Stimulated activated CD4-positive, alpha-beta T cell treated with anti-CD3 and anti-CD28 coated beads, TNF-alpha, amount 100 ng/mL, for 48 hours (primary cell): ENCODE measurements around the gene DAPK1.
"Not testable (repeated sequence)": the region's sequence is repeated elsewhere in the genome, so short reads cannot be mapped to it uniquely, and the experiment has no call there.

Experiments used
- DNase-seq, 3 donors: peaks; one replicate each; pipeline ENCODE4 v3.0.0-alpha.2; 2020; ENCODE audit warnings: low read depth in 3 of 3

Gene DAPK1

DNA sequence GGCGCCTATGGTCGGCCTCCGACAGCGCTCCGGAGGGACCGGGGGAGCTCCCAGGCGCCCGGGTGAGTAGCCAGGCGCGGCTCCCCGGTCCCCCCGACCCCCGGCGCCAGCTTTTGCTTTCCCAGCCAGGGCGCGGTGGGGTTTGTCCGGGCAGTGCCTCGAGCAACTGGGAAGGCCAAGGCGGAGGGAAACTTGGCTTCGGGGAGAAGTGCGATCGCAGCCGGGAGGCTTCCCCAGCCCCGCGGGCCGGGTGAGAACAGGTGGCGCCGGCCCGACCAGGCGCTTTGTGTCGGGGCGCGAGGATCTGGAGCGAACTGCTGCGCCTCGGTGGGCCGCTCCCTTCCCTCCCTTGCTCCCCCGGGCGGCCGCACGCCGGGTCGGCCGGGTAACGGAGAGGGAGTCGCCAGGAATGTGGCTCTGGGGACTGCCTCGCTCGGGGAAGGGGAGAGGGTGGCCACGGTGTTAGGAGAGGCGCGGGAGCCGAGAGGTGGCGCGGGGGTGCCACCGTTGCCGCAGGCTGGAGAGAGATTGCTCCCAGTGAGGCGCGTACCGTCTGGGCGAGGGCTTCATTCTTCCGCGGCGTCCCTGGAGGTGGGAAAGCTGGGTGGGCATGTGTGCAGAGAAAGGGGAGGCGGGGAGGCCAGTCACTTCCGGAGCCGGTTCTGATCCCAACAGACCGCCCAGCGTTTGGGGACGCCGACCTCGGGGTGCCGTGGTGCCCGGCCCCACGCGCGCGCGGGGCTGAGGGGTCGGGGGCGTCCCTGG lies 561 bp downstream of the DAPK1 start:
- no peak for DNase-seq

DNA sequence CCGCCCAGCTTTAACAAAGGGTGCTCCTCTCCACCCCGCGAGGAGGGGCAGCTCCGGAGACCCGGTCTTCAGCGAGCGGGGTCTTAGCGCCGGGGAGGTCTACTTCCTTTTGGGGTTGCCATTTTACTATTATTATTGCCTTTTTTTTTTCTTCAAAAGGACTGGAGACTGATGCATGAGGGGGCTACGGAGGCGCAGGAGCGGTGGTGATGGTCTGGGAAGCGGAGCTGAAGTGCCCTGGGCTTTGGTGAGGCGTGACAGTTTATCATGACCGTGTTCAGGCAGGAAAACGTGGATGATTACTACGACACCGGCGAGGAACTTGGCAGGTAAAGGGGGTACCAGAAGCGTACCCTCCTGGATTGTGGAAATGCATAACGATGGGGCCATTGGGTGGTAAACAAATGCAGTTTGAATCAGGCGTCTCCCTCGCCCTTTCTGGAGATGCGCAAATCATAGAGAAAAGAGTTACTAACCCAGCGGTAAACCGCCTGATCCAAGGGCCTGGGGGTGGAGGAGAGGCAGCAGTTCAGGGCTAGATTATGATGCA lies 1.2 kb downstream of the DAPK1 start:
- no peak for DNase-seq

DNA sequence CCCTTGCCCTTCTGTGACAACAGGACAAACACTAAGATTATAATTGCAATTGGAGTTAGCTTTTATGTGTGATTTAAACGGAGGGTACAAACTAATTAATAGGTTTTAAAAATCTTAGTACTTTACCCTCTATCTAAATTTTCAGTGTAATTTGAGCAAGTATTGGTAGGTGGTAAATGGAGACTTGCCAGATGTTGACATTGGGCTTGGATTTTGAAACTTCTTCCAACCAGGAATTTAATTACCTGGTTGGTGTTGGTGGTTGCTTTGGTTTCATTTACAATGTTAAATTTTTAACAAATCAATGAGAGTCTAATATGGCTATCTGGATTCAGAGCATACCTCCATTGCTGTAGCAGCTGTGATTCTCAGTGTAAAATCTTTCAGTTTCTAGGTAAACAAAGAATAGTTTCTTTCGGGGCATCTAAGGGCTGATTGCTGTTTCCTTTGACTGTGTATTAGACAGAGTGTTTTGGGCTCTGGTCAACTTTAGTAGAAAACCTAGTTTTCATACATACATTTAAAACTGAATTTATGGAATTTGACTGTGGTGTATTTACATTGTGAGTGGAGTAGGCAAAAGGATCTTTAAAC lies 1.9 kb downstream of the DAPK1 start:
- no peak for DNase-seq

- DNase-seq = no peak
Measured at GRCh38 chr9:87500491-87501270, 3.0 kb downstream of the DAPK1 start.

DNA sequence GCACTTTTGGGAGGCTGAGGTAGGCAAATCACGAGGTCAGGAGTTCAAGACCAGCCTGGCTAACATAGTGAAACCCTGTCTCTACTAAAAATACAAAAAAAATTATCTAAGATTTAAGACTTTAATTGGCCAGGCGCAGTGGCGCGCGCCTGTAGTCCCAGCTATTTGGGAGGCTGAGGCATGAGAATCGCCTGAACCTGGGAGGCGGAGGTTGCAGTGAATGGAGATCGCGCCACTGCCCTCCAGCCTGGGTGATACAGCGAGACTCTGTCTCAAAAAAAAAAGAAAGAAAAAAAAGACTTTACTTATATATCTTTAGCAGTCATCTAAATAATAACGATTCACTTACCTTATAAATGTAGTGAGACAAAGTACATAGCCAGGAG lies 3.6 kb downstream of the DAPK1 start:
- DNase-seq = not testable (repeated sequence)

DNA sequence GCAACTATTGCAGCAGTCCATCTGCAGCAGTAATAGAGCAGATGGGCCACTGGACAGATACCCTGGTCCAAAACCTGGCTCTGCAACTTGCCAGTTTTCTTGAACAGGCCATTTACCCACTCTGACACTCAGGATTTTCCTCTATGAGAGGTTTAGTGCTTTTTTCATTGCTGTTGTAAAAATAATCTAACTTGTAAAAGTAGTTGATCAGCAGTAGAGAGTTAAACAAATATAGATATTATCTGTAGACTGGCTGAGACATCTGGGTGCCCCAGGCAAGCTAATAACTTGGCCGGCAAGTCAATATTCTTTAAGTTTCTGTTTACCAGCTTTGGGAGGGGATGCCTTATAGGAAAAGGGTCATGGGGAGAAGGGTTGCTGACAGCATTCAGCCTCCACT lies 4.1 kb downstream of the DAPK1 start:
- DNase-seq = no peak

- no peak for DNase-seq
Measured at GRCh38 chr9:87502391-87503221, 4.9 kb downstream of the DAPK1 start.

DNA sequence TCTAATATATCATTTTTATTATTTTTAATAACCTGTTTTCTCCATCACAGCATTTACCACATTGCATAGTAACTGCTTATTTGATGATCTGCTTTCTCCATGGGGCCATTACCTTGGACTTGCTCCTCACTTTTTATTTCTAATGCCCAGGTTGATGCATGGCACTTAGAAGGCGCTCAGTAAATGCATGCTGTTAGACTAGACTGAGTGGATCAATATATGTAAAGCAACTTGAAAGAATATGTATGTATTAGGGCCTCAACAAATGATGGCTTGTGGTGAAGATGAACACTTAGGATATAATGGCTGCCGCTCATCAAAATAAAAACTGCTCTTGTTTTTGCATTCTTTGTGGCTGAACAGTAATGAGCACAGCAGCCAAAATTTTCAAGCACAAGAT lies 5.8 kb downstream of the DAPK1 start:
- DNase-seq = no peak

- no peak for DNase-seq
Measured at GRCh38 chr9:87503927-87504326, 6.3 kb downstream of the DAPK1 start.

DNA sequence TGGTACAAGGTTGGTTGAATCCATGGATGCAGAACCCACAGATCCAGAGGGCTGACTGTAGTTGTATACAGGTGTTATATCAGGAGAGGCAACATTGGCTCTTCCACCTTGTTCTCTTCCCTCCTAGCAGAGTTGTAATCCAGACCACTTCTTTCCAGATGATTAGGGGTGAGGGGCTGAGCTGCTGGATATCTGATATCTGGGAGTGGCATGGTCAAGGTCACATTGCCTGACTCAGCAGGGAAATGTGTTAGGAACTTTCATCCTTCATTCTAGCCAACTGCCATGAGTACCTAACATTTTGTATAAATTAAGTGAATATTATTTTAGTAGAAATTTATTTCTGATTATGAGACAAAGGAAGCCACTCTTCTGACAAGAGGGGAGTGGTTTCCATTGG lies 7.3 kb downstream of the DAPK1 start:
- no peak for DNase-seq

DNA sequence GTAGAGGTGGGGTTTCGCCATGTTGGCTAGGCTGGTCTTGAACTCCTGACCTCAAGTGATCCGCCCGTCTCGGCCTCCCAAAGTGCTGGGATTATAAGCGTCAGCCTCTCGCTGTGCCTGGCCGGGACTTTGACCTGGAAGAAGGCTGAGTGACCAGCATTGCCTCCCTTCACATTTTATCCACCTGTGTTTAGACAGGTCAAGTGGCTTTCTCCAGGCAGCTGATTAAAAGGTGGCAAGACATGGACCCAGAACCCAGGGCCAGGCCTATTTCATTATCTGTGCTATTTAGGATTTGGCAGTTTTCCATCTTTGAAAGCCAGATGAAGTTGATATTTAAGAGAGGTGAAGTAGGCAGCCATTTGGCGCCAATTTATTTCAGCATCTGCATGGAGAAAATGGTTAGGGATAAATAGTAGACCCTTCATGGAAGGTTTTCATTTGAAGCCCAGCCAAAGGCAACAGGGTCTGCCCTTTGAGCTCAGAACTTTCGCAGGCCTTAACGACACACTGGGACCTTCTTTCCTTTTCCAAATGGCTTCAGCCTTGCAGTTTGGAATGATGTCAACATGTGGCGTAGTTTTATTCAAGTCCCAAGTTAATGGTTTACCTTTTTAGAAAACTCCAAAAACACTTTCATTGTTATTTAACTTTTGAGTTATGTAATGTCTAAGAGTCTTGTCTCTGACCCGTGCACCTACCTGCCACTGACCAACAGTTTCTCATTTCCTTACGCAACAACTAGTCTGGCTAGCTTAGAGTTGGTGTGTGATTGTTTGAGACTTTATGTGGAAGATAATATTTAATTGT lies 8.4 kb downstream of the DAPK1 start:
- DNase-seq = no peak

- no peak for DNase-seq
Measured at GRCh38 chr9:87507576-87507975, 9.9 kb downstream of the DAPK1 start.

DNA sequence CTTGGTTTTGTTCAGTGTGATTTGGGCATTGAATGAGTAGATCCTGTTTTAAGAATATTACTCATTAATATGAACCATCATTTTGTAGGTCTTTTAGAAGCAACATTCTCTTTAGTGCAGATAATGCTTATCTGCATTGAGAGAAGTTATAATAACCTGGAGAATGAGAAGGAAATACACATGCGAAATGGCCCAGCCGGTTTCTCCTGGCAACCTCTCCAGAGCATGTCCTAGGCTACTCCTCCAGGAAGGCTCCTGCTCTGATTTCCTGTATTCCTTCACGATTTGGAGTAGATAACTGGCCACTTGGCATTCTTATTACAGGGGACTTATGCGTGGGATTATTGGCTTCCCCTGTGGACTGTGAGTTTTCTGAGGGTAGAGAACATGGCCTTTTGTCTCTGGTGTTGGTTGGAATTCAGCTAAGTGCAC lies 12.6 kb downstream of the DAPK1 start:
- no peak for DNase-seq

DNA sequence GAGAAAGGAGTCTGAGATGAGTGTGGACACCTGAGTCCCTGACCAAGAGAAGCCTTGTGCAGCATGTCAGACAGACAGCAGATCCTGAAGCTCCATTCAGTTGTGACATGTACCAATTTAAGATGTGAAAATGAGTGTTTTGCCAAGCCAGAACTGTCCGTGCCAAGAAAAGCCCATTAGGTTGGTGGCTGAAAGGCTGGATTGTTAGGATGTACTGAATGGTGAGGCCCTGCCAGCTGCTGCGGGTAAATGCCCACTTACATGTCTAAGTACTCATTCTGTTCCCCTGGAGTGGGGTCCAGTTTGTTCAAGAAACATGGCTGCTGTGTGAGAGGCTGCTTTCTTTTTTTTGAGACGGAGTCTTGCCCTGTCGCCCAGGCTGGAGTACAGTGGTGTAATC lies 14.6 kb downstream of the DAPK1 start:
- no peak for DNase-seq

DNA sequence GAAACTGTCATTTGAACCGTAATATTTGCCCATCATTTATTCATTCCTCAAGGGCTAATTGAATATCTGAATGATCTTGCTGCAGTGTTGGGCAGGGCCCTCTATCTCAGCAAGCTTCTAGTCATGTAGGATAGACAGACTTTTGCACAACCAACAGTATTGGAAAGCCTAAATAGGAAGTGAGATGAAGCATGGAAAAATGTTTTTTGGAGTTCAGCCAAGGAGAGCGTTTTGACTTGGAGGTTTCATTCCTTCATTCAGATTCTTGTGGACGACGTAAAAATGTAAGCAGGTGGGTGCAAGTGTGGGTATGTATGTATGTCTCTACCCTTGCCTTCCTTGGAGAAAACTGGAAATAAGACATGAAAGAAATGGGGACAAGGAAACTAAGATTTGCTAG lies 15.5 kb downstream of the DAPK1 start:
- DNase-seq = no peak

DNA sequence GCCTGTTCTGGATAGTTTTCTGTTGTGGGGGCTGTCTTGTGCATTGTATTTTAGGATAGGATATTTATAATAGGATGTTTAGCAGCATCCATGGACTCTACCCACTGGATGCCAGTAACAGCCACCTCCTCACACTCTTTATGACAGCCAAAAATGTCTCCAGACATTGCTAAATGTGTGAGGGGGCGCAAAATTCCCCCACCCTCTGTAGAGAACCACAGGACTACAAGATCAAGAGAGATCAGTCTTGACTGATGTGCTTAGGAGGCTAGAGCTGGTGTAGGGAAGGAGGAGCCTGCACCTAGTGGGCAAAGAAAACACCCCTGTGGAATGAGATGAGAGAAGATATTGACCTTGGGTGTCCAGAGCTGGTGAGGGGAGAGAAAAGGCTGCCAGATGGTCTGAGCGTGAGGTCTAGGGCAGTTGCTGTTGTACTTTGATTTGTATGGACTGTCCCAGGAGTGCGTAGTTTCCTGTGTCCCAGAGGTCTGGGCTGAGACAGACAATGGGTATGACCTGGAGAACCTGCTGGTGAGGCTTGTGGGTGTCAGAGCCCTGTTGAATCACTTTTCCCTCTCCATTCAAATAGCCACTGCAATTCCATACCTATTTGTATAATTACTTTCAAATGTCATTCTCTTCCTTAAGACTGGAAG lies 16.3 kb downstream of the DAPK1 start:
- DNase-seq = no peak

- DNase-seq = no peak
Measured at GRCh38 chr9:87515006-87515405, 17.3 kb downstream of the DAPK1 start.

DNA sequence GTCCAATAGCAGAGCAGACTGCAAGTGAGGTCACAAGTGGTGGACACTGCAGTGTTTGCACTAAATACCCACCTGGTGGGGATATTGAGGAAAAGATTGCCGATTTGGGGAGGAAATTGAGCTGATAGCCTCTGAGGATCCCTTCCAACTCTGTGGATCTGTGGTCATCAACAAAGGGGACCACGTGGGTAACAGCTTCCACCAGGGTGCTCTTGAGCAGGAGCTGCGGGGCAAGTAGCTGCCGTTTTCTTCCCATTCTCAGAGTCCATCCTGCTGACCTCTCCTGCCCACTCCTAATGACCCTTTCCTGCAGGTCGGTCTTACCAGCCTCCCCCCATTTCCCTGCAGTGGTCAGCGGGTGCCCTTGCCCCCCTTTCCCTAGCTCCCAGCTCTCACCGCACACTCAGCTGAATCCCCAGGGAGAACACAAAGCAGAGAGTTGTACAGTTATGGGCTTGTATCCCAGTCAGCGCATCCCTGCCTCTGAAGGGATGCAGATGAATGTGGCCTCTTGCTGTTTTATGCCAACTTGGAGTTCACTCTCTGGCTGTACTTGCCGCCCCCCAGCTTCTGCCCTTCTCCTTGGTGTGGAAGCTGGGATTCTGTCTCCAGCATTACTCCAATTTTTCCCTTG lies 18.0 kb downstream of the DAPK1 start:
- no peak for DNase-seq

GRCh38 chr9:87516222-87516925 lies 18.7 kb downstream of the DAPK1 start:
- DNase-seq = no peak
